MV-4-11 (cell line): Measurements from ENCODE around the gene MMRN2.

Source experiments
- DNase-seq: peaks from one replicate; lab custom pipeline; 2025; lab: John Stamatoyannopoulos, UW

Gene MMRN2

GRCh38 chr10:86969421-86970041, 12.1 kb upstream of the MMRN2 start:
- no peak for DNase-seq

- no peak for DNase-seq
Observed at GRCh38 chr10:86968994-86969355, 11.6 kb upstream of the MMRN2 start.

GRCh38 chr10:86968271-86968993, 11.0 kb upstream of the MMRN2 start, which contains the start of gene ADIRF:
TSS of gene ADIRF (plus strand) at chr10:86968482. CDS start at chr10:86968545, 63 bp downstream.
- no peak for DNase-seq

DNA sequence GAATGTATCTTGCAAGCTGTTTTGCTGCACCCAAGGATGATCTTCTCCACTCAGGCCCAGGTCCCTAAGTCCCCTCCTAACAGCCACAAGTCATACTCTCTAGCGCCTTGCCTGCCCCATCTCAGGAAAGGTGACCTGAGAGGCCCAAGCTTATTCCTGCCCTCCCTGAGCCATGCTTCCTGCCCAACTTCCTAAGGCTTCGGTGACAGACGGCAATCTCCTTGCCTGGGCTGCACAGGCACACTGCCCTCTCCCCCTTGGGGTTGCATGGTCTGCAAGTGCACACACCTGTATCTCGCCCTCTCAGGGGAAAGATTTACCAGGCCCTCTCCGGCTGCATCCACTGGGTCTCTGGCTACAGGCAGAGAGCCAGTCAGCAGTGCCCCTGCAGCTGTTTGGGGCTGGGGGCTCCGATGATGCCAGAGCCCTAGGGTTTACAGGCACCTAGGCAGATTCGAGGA, 10.1 kb upstream of the MMRN2 start:
- no peak for DNase-seq

DNA sequence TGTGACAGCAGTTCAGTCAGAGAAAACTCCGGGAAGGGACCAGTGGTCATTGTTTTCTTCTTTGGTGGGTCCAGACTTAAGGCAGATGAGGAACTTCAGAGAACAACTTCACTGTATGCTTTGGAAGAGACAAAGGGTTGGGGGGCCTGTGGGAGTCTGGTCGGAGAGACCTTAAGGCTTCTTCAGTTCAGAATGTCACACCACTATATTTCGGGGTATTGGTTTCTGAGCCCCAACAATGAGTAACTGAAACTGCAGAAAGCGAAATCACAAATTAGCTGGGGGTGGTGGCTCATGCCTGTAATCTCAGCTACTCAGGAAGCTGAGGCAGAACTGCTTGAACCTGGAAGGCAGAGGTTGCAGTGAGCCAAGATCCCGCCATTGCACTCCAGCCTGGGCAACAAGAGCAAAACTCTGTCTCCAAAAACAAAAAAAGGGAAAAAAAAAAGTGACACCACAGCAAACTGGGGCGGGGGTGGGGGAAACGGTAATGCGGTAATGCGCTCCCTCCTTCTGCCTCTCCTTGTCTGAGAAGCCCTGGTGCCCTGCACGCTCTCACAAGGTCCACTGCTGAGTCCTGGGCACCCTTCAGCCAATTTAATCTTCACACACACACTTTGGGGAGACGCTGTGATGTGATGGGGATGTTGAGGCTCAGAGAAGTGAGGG, 8.7 kb upstream of the MMRN2 start:
- DNase-seq = no peak

GRCh38 chr10:86964847-86965190, 7.4 kb upstream of the MMRN2 start:
- DNase-seq = no peak

GRCh38 chr10:86964061-86964846, 6.8 kb upstream of the MMRN2 start:
- DNase-seq = no peak

- DNase-seq = no peak
Observed at GRCh38 chr10:86963341-86963919, 6.0 kb upstream of the MMRN2 start.

GRCh38 chr10:86962981-86963310, 5.5 kb upstream of the MMRN2 start:
- no peak for DNase-seq

DNA sequence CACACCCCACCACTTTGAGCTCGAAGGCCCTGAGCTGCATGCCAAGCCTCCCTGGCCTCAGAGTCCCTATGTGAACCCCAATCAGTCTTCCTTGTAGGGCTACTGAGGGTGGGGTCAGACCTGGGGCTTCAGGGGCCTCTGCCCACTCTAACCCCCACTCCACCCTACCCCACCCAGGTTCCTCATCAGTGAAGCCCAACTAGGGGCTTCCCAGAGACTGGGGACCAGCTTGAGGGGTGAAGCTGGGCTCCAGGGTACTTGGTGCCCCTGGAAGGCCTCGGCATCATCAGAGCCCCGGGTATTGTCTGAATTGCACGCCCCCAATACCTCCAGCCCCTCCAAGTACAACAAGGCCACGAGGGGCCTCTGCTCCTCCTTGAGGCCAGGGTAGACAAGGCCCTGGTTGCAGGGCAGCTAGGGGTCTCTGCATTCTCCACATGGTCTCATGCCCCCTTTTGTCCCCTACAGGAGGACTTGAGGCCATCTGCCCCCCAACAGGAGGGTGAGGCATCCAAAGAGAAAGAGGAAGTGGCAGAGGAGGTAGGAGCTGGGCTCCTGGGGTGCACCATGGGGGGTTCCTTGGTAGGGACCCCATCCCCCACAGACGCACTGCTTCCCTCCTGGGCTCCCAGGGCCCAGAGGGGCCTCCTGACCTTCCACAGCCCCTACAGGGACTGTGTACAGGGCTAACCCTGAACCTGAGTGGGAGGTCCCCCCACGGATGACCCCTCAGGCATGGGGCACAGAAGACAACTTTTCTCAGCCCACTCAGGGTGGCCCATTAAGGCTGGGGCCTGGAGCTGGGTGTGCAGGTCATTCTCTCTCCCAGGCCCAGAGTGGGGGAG, 4.9 kb upstream of the MMRN2 start:
- no peak for DNase-seq

DNA sequence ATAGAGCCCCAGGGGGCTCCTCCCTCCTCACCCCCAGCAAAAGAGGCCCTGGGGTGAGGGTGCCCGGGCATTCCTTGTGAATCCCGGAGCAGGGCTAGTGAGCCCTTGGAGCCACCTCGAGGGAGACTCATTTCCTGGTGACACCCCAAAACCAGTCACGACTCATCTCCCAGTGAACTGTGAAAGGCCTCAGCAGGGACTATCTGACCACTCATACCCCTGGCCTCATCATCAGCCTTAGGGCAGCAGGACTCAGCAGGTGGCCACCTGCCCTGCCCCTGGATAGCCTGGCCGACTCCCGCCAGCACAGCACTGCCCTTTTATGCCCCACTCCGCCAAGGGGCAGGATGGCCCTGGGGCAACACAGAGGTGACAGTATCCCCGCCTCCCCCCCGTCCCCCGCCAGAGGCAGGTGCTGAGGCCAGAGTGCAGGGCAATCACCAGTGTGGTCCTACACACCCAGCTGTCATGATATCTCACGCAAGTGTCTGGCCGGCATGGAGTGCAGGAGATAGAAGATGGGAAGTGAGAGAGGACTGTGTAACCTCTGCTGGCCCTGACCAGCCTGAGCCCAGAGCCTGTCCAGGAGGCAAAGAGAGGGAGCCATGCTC, 4.2 kb upstream of the MMRN2 start:
- DNase-seq = no peak

- no peak for DNase-seq
Observed at GRCh38 chr10:86960863-86961434, 3.5 kb upstream of the MMRN2 start.

DNA sequence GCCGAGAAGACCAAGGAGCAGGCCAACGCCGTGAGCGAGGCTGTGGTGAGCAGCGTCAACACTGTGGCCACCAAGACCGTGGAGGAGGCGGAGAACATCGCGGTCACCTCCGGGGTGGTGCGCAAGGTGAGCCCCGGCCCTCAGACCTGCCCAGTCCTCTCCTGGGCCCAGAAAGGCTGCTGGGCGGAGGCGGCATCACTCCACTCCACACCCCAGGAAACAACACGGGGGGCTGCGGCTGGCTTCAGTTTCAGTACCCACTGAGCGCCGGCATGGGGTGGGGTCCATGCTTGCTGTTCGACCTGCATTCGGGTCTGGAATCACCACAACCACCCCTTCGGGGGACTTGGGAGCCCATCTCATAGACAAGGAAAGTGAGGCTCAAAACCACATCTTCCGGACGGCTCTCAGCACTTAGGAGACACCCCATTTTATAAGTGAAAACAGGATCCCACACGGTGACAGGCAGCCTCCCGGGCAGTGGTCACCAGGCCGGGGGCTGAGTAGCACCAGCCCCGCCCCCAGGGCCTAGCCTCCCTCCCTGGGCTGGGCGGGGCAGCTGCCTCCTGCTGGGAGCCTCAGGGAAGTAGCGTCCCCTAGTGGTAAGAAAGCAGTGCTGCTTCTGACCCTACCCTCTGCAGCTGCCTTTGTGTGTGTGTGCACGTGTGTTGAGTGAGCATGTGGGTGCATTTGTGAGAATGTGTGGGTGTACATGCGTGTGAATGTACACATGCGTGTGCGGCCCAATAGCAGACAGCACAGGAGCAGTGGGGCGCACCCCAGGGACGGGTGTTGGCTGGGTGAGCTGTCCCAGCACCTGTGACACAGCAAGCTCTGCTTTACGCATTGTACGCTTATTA, 2.8 kb upstream of the MMRN2 start:
- DNase-seq = peak; percentile 38

- DNase-seq = no peak
Observed at GRCh38 chr10:86959737-86960002, 2.3 kb upstream of the MMRN2 start.

DNA sequence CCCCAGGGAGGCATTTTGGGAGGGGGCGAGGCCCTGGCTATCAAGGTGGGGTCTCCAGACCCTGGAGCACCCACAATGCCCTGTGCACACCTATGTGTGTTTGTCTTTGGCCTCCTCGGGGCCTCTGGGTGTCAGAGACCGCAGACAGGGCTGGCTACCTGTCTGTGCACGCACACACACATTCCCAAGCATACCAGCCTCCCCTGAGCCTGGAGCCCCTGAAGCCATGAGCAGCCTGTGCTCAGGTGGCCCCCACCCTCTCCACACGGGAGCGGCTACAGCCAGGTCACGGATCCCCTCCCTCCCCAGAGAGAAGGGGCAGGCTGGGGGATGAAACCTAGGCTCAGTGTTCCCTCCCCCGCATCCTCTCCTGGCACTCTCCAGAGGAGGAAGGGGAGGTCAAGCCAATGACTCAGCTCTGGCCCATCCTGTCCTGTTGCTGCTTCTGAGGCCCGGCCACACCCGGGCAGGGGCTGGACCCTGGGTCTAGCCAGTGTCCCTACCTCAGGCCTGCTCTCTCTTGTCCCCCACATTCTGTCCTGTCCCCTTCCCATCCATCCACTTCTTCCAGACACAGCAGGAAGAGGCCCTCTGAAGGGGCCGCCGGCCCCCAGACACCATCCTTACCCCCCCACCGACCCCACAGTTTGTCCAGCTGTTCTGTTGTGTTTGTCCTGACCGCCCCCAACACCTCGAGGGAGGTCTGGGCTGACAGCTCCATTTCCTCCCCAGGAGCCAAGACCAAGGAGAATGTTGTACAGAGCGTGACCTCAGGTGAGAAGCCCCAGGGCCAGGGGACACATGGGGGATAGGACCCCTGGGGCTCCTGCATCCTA, 1.7 kb upstream of the MMRN2 start:
- DNase-seq = no peak

- DNase-seq = no peak
Observed at GRCh38 chr10:86958116-86958900, 893 bp upstream of the MMRN2 start, which contains the start of gene SNCG. TSS of gene SNCG (plus strand) at chr10:86958599. CDS start at chr10:86958698, 99 bp downstream.

DNA sequence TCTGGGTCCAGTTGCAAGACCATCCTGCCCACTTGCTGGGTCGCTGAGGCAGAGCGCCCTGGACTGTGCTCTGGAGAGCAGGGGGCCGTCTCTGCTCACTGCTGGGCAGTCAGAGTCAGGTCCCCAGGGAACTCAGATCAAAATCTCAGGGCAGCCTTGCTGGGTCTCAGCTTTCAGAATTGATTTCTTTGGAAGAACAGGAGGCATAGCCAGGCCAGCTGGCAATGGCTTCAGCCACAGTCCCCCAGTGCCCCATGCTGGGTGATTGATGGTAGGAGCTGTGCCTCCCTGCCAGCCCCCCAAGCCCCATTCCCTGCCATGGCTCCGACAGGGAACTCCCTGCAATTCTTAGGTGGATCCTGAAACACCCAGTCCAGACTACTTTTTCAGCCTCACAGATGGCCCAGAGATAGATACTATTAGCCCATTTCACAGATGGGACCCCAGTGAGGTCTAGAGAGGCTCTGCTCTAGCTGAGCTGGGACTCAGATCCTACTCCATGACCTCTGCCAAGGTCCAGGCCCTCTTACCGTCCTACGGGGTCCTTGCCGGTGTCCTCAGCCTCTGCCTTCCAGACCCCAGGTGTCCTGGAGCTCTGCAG, 467 bp downstream of the MMRN2 start:
- no peak for DNase-seq
